ENCODE data around the gene NOS1AP. TPM values are rescaled to one million over a fixed set of nuclear protein-coding genes. Genes with fewer than 3 reads are reported as not detected.

NOS1AP gene
- total and polyA plus RNA-seq, 2 experiments from 2014 or later = 5.8 to 6.6 TPM

DNA sequence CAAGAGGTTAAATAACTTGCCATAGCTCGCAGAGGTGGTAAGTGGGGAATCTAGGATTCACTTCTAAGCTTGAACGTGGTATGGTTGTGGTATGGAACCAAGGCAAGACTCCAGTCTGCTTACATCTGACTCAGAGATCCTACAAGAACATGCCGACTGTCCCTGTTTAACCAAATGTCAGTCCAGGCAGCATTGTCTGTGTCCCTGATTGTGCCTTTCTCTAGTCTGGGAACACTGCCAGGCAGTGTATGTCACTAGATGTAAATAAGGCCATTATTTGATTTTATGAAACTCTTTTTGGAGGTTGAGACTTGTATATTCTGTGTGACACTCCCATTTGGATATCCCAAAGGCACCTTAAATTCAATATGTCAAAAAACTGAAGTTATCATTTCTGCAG, 96.0 kb downstream of the NOS1AP start:
- Histone ChIP-seq H3K9me2 (ENCODE audit: insufficient read depth) (no peaks in the 10 kb centered on the region), H3K4me2 (no peak overlapping the region), H3K27me3 (ENCODE audit: insufficient read depth) (no peaks in the 10 kb centered on the region), H3K27ac (ENCODE audit: low read depth) (no peak overlapping the region), H4K20me1 (replicated peaks; ENCODE audit: insufficient read depth) (peaks cover 20% of the 10 kb centered on the region; the same call in 1 of the 2 replicates), H3K36me3 (ENCODE audit: insufficient read depth) (no peaks in the 10 kb centered on the region), H3K79me2 (replicated peaks; ENCODE audit: insufficient read depth) (peaks cover 29% of the 10 kb centered on the region), H2AFZ (no peak overlapping the region), H3F3A (replicated peaks; ENCODE audit: low read depth) (no peaks in the 10 kb centered on the region), H3K4me3 (no peak overlapping the region), H3K4me1 (ENCODE audit: insufficient read depth) (peaks cover 25% of the 10 kb centered on the region)
- Mint-ChIP-seq H3K27me3 (ENCODE audit: insufficient read depth, low read depth, poor library complexity) (peaks cover 11% of the 10 kb centered on the region), H3K9me3 (no peaks in the 10 kb centered on the region), H3K4me1 (peaks cover 56% of the 10 kb centered on the region), H3K36me3 (ENCODE audit: low read depth) (peaks cover 4% of the 10 kb centered on the region), H3K27ac (no peak overlapping the region), H3K4me3 (no peak overlapping the region)
- DNase-seq (ENCODE audit: low spot score) = no peak
- TF ChIP-seq POLR2AphosphoS5 (IDR thresholded peaks at IDR 0.05; ENCODE audit: low read depth) = no peak
- no peak for TF ChIP-seq ZNF462 (CRISPR knock-in tag; IDR thresholded peaks at IDR 0.05)
- TF ChIP-seq ZNF331 (CRISPR knock-in tag; IDR thresholded peaks at IDR 0.05; ENCODE audit: low read depth) = no peak
- no peak for TF ChIP-seq STAT1 (IDR thresholded peaks at IDR 0.05; ENCODE audit: unreplicated experiment)
- TF ChIP-seq NANOG (IDR thresholded peaks at IDR 0.05; ENCODE audit: borderline replicate concordance) = no peak
- TF ChIP-seq, protein P1, sequence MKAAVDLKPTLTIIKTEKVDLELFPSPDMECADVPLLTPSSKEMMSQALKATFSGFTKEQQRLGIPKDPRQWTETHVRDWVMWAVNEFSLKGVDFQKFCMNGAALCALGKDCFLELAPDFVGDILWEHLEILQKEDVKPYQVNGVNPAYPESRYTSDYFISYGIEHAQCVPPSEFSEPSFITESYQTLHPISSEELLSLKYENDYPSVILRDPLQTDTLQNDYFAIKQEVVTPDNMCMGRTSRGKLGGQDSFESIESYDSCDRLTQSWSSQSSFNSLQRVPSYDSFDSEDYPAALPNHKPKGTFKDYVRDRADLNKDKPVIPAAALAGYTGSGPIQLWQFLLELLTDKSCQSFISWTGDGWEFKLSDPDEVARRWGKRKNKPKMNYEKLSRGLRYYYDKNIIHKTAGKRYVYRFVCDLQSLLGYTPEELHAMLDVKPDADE (IDR thresholded peaks at IDR 0.05) = no peak
- no peak for TF ChIP-seq EZH2phosphoT487 (IDR thresholded peaks at IDR 0.05; ENCODE audit: unreplicated experiment)
- TF ChIP-seq ZNF114 (CRISPR knock-in tag; IDR thresholded peaks at IDR 0.05) = no peak
- TF ChIP-seq CTCF (conservative IDR thresholded peaks at IDR 0.05; ENCODE audit: low read depth in 2 of 2) = no peak
- TF ChIP-seq, protein P2, sequence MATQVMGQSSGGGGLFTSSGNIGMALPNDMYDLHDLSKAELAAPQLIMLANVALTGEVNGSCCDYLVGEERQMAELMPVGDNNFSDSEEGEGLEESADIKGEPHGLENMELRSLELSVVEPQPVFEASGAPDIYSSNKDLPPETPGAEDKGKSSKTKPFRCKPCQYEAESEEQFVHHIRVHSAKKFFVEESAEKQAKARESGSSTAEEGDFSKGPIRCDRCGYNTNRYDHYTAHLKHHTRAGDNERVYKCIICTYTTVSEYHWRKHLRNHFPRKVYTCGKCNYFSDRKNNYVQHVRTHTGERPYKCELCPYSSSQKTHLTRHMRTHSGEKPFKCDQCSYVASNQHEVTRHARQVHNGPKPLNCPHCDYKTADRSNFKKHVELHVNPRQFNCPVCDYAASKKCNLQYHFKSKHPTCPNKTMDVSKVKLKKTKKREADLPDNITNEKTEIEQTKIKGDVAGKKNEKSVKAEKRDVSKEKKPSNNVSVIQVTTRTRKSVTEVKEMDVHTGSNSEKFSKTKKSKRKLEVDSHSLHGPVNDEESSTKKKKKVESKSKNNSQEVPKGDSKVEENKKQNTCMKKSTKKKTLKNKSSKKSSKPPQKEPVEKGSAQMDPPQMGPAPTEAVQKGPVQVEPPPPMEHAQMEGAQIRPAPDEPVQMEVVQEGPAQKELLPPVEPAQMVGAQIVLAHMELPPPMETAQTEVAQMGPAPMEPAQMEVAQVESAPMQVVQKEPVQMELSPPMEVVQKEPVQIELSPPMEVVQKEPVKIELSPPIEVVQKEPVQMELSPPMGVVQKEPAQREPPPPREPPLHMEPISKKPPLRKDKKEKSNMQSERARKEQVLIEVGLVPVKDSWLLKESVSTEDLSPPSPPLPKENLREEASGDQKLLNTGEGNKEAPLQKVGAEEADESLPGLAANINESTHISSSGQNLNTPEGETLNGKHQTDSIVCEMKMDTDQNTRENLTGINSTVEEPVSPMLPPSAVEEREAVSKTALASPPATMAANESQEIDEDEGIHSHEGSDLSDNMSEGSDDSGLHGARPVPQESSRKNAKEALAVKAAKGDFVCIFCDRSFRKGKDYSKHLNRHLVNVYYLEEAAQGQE (IDR thresholded peaks at IDR 0.05; ENCODE audit: unreplicated experiment) = no peak
- TF ChIP-seq JUNB (IDR thresholded peaks at IDR 0.05; ENCODE audit: unreplicated experiment) = no peak
- TF ChIP-seq CREB1 (CRISPR knock-in tag; IDR thresholded peaks at IDR 0.05; ENCODE audit: low read depth) = no peak
- TF ChIP-seq EZH2 (IDR thresholded peaks at IDR 0.05; ENCODE audit: low read depth, unreplicated experiment) = no peak
- no peak for ATAC-seq
